ENCODE measurements around the gene PNMA8B.

The PNMA8B gene

GRCh38 chr19:46517471-46517870 lies 21.8 kb upstream of the PNMA8B start:
- H3K4me3 ChIP-seq (ENCODE audit: low read depth, low read length), result no peak overlapping the region
- no peak overlapping the region for H3K27ac ChIP-seq (ENCODE audit: extremely low read depth, low read depth, low read length)
- H3K36me3 ChIP-seq (ENCODE audit: control insufficient read depth in 2 of 2, insufficient read depth in 1 of 2, low read length in 2 of 2), result no peaks in the 10 kb centered on the region
- TF ChIP-seq BCL11B (tag by site-specific recombination; IDR thresholded peaks at IDR 0.05; ENCODE audit: low read depth) (no peak), ZEB2 (tag by site-specific recombination; IDR thresholded peaks at IDR 0.05) (no peak), ZNF10 (tag by site-specific recombination; IDR thresholded peaks at IDR 0.05) (peak; percentile 56; the same call in 1 of the 2 replicates)
- no peaks in the 10 kb centered on the region for H3K4me1 ChIP-seq (ENCODE audit: control insufficient read depth, insufficient read depth, low read length)
- ChIA-PET CTCF (interaction anchor here (0.6 to 9.2 kb wide), 9 partner anchors 9 to 237 kb away, joined by 4 to 61 read pairs (median 6); no protein-coding TSS in a partner anchor), POLR2A (no interaction called here)
- H3K9me3 ChIP-seq (ENCODE audit: control insufficient read depth, insufficient read depth, low read depth, low read length), result no peaks in the 10 kb centered on the region

- peak; percentile 46 for TF ChIP-seq ZNF654 (tag by site-specific recombination; IDR thresholded peaks at IDR 0.05; ENCODE audit: low read depth)
- 0 out of 2 replicates have a peak, but pooled peaks have one; percentile 36 for TF ChIP-seq ZNF660 (tag by site-specific recombination; IDR thresholded peaks at IDR 0.05)
- no peak for TF ChIP-seq HOXC10 (CRISPR knock-in tag; IDR thresholded peaks at IDR 0.05)
- no peak for TF ChIP-seq ZBTB48 (tag by site-specific recombination; IDR thresholded peaks at IDR 0.05)
- no peak for TF ChIP-seq ZNF423 (tag by site-specific recombination; IDR thresholded peaks at IDR 0.05)
- no peak for TF ChIP-seq ZEB2 (tag by site-specific recombination; IDR thresholded peaks at IDR 0.05)
- TF ChIP-seq ZNF768 (tag by site-specific recombination; IDR thresholded peaks at IDR 0.05), result peak; percentile 86
- peak; percentile 56 for TF ChIP-seq PATZ1 (tag by site-specific recombination; IDR thresholded peaks at IDR 0.05)
- TF ChIP-seq ZNF398 (tag by site-specific recombination; IDR thresholded peaks at IDR 0.05), result peak; percentile 43
- TF ChIP-seq ZFHX2 (tag by site-specific recombination; conservative IDR thresholded peaks at IDR 0.05), result peak; percentile 24; the same call in 1 of the 2 replicates
- no peak for TF ChIP-seq TRIM28 (IDR thresholded peaks at IDR 0.05; ENCODE audit: borderline replicate concordance, low read length)
- TF ChIP-seq GLI2 (tag by site-specific recombination; IDR thresholded peaks at IDR 0.05; ENCODE audit: borderline replicate concordance, low read depth), result no peak
- peak; percentile 43; the same call in 1 of the 2 replicates for TF ChIP-seq CTCF (tag by site-specific recombination; IDR thresholded peaks at IDR 0.05)
- H3K4me3 ChIP-seq (ENCODE audit: low read depth, low read length), result no peak overlapping the region
- H3K4me1 ChIP-seq (ENCODE audit: control insufficient read depth, insufficient read depth, low read length), result no peaks in the 10 kb centered on the region
- ChIA-PET CTCF (interaction anchor here (0.6 to 9.2 kb wide), 23 partner anchors 9 to 793 kb away, joined by 3 to 61 read pairs (median 4); no protein-coding TSS in a partner anchor), POLR2A (interaction anchor here (1.0 to 1.2 kb wide), 2 partner anchors 85 to 102 kb away, joined by 3 to 4 read pairs; partner anchors contain the start of genes CALM3 and CCDC8)
- H3K27ac ChIP-seq (ENCODE audit: extremely low read depth, low read depth, low read length), result no peak overlapping the region
- no peaks in the 10 kb centered on the region for H3K9me3 ChIP-seq (ENCODE audit: control insufficient read depth, insufficient read depth, low read depth, low read length)
- no peaks in the 10 kb centered on the region for H3K36me3 ChIP-seq (ENCODE audit: control insufficient read depth in 2 of 2, insufficient read depth in 1 of 2, low read length in 2 of 2)
These were observed 20.2 kb upstream of the PNMA8B start for GRCh38 chr19:46515879-46516350.

- Histone ChIP-seq H3K4me3 (ENCODE audit: low read depth, low read length) (no peak overlapping the region), H3K9me3 (ENCODE audit: control insufficient read depth, insufficient read depth, low read depth, low read length) (no peaks in the 10 kb centered on the region), H3K27ac (ENCODE audit: extremely low read depth, low read depth, low read length) (no peak overlapping the region), H3K4me1 (ENCODE audit: control insufficient read depth, insufficient read depth, low read length) (no peaks in the 10 kb centered on the region), H3K36me3 (ENCODE audit: control insufficient read depth in 2 of 2, insufficient read depth in 1 of 2, low read length in 2 of 2) (no peaks in the 10 kb centered on the region)
- TF ChIP-seq ZNF16 (tag by site-specific recombination; IDR thresholded peaks at IDR 0.05; ENCODE audit: low read depth), result peak; percentile 87
- TF ChIP-seq PRDM10 (tag by site-specific recombination; IDR thresholded peaks at IDR 0.05), result no peak
- POLR2A ChIA-PET, result no interaction called here
- CTCF ChIA-PET, result interaction anchor here (0.6 to 9.2 kb wide), 14 partner anchors 8 to 234 kb away, joined by 3 to 61 read pairs (median 8); no protein-coding TSS in a partner anchor
These were observed 19.6 kb upstream of the PNMA8B start for GRCh38 chr19:46515290-46515609.

Measured in HEK293 (cell line).